Natural killer cell (primary cell): ENCODE data around the gene TCHP. TPM values are rescaled to one million over a fixed set of nuclear protein-coding genes. Genes with fewer than 3 reads are reported as not detected.

Source experiments
- ATAC-seq, 3 donors: fragments of 150-1000 bp in 2 of 3; fragments of 200-7000 bp in 1 of 3; cut with Tn5 transposase; 1 replicate in 1 of 3; 2 replicates in 2 of 3; pipeline ENCODE4 v1.10.0; 2021; ENCODE audit warnings: mild to moderate bottlenecking in 2 of 3, moderate library complexity in 2 of 3
- DNase-seq, 2 donors: peaks; one replicate each; pipeline versions ENCODE4 v3.0.0 to v3.0.0-alpha.2; 2013 to 2021; ENCODE audit warnings: mixed read lengths in 1 of 2
- H3K27ac ChIP-seq: one replicate; pipeline ENCODE4 v1.5.1; 2013; ENCODE audit warnings: mild to moderate bottlenecking, low read length
- H3K27me3 ChIP-seq: one replicate; pipeline ENCODE4 v1.6.1; 2013; ENCODE audit warnings: low read length; ENCODE audit not compliant: control insufficient read depth, insufficient read depth
- H3K36me3 ChIP-seq: one replicate; pipeline ENCODE4 v1.6.1; 2013; ENCODE audit warnings: low read length; ENCODE audit not compliant: control insufficient read depth, insufficient read depth
- H3K4me1 ChIP-seq: one replicate; pipeline ENCODE4 v1.6.1; 2013; ENCODE audit warnings: low read length; ENCODE audit not compliant: control insufficient read depth, insufficient read depth
- H3K4me3 ChIP-seq: one replicate; pipeline ENCODE4 v1.5.1; 2013; ENCODE audit warnings: low read length
- H3K9me3 ChIP-seq: one replicate; pipeline ENCODE4 v1.6.1; 2013; ENCODE audit warnings: low read length; ENCODE audit not compliant: control insufficient read depth, insufficient read depth
- H3K27ac Mint-ChIP-seq, 2 donors: one replicate each; pipeline ENCODE4 v1.8.0; 2022; ENCODE audit warnings: mild to moderate bottlenecking in 2 of 2, mixed read lengths in 2 of 2, moderate library complexity in 1 of 2
- H3K27me3 Mint-ChIP-seq, 2 donors: one replicate each; pipeline ENCODE4 v1.8.0; 2022; ENCODE audit warnings: low read depth in 2 of 2, mixed read lengths in 2 of 2
- H3K36me3 Mint-ChIP-seq: one replicate; pipeline ENCODE4 v1.8.0; 2022; ENCODE audit warnings: mixed read lengths
- H3K4me1 Mint-ChIP-seq, 2 donors: one replicate each; pipeline ENCODE4 v1.8.0; 2022; ENCODE audit warnings: mixed read lengths in 2 of 2
- H3K4me3 Mint-ChIP-seq: one replicate; pipeline ENCODE4 v1.8.0; 2022; ENCODE audit warnings: mild to moderate bottlenecking, moderate library complexity, mixed read lengths
- H3K9me3 Mint-ChIP-seq, 2 donors: one replicate each; pipeline ENCODE4 v1.8.0; 2022; ENCODE audit warnings: mixed read lengths in 2 of 2
- WGBS: methylation state at CpG from one replicate; pipeline ENCODE4 v1.1.7; 2013; ENCODE audit warnings: missing lambda C conversion rate; ENCODE audit not compliant: insufficient coverage; 5-methylcytosine and 5-hydroxymethylcytosine counted together
- intact Hi-C: fragments of 100-400 bp; cut with micrococcal nuclease; formaldehyde crosslinking; loops from one replicate; pipeline ENCODE4 v1.14.2; 2022
- total RNA-seq, 4 donors: library from RNA; stranded (reverse); fragments of 120-200 nt in 1 of 4; gene quantifications; one replicate each; pipeline versions ENCODE4 v1.2.3 to v1.2.4, GENCODE V29; 2013 to 2022
- TF ChIP-seq, protein P1 (sequence below): fragments of 200-600 bp; IDR thresholded peaks from one replicate; pipeline ENCODE4 v1.8.0; 2022; ENCODE audit warnings: antibody characterized with exemption

Gene TCHP
- total RNA-seq, 3 donors from 2014 or later (not counting 1 experiment from before 2014, with no cell fraction given): 33.7 to 42.5 (median 38.7) TPM

DNA sequence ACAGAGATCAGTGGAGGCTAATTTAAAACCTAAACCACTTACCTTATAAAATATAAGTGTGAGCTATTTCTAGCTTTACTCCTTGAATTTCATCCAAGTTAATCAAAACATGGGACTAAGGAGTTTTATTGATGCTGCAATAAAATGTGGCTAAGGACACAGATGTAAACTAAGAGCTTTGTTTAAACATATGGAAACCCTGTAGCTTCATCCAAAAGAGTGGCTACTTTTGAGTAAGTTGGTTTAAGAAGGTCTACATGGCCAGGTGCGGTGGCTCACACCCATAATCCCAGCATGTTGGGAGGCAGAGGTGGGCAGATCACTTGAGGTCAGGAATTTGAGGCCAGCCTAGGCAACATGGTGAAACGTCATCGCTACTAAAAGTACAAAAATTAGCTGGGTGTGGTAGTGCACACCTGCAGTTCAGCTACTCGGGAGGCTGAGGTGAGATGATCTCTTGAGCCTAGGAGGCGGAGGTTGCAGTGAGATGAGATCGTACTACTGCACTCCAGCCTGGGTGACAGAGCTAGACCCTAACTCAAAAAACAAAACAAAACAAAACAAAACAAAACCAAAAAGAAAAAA lies 40.4 kb downstream of the TCHP start:
- Histone ChIP-seq H3K36me3 (peaks cover 50% of the 10 kb centered on the region), H3K27me3 (no peaks in the 10 kb centered on the region), H3K27ac (no peak overlapping the region), H3K4me3 (no peak overlapping the region), H3K9me3 (no peaks in the 10 kb centered on the region), H3K4me1 (peaks cover 5% of the 10 kb centered on the region)
- peak overlapping the region; percentile 48 to 53 for H3K27ac Mint-ChIP-seq
- peaks cover 10 to 11% of the 10 kb centered on the region in 2 donors for H3K4me1 Mint-ChIP-seq
- no peaks in the 10 kb centered on the region for H3K27me3 Mint-ChIP-seq
- H3K4me3 Mint-ChIP-seq: no peak overlapping the region
- DNase-seq: no peak
- intact Hi-C loops: no loop called here
- no peaks in the 10 kb centered on the region for H3K9me3 Mint-ChIP-seq
- no peak for ATAC-seq
- TF ChIP-seq, protein P1, sequence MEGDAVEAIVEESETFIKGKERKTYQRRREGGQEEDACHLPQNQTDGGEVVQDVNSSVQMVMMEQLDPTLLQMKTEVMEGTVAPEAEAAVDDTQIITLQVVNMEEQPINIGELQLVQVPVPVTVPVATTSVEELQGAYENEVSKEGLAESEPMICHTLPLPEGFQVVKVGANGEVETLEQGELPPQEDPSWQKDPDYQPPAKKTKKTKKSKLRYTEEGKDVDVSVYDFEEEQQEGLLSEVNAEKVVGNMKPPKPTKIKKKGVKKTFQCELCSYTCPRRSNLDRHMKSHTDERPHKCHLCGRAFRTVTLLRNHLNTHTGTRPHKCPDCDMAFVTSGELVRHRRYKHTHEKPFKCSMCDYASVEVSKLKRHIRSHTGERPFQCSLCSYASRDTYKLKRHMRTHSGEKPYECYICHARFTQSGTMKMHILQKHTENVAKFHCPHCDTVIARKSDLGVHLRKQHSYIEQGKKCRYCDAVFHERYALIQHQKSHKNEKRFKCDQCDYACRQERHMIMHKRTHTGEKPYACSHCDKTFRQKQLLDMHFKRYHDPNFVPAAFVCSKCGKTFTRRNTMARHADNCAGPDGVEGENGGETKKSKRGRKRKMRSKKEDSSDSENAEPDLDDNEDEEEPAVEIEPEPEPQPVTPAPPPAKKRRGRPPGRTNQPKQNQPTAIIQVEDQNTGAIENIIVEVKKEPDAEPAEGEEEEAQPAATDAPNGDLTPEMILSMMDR: no peak
- peaks cover 8% of the 10 kb centered on the region for H3K36me3 Mint-ChIP-seq
- 94% methylated on average over 6 of the region's 6 CpGs for WGBS

DNA sequence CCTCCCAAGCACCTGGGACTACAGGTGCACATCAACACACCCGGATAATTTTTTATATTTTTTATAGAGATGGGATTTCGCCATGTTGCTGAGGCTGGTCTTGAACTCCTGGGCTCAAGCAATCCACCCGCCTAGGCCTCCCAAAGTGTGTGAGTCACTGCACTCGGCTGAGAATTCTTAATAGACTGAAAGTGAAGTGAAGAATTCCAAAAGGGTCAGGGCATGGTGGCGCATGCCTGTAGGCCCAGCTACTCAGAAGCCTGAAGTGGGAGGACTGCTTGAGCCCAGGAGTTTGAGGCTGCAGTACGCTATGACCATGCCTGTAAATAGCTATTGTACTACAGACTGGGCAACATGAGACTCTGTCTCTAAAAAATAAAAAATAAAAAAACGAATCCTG lies 43.7 kb downstream of the TCHP start:
- 97% methylated on average over 6 of the region's 7 CpGs for WGBS
- Histone ChIP-seq H3K4me1 (peaks cover 13% of the 10 kb centered on the region), H3K9me3 (no peaks in the 10 kb centered on the region), H3K27ac (no peak overlapping the region), H3K27me3 (no peaks in the 10 kb centered on the region), H3K36me3 (peaks cover 39% of the 10 kb centered on the region), H3K4me3 (no peak overlapping the region)
- intact Hi-C loops: no loop called here
- Mint-ChIP-seq H3K27me3 (no peaks in the 10 kb centered on the region), H3K4me3 (no peak overlapping the region), H3K9me3 (no peaks in the 10 kb centered on the region), H3K27ac (peak overlapping the region in 1 of 2 donors; percentile 90), H3K4me1 (peaks cover 31 to 32% of the 10 kb centered on the region in 2 donors), H3K36me3 (peaks cover 20% of the 10 kb centered on the region)
- TF ChIP-seq, protein P1: no peak
- ATAC-seq (no peak), DNase-seq (no peak)

DNA sequence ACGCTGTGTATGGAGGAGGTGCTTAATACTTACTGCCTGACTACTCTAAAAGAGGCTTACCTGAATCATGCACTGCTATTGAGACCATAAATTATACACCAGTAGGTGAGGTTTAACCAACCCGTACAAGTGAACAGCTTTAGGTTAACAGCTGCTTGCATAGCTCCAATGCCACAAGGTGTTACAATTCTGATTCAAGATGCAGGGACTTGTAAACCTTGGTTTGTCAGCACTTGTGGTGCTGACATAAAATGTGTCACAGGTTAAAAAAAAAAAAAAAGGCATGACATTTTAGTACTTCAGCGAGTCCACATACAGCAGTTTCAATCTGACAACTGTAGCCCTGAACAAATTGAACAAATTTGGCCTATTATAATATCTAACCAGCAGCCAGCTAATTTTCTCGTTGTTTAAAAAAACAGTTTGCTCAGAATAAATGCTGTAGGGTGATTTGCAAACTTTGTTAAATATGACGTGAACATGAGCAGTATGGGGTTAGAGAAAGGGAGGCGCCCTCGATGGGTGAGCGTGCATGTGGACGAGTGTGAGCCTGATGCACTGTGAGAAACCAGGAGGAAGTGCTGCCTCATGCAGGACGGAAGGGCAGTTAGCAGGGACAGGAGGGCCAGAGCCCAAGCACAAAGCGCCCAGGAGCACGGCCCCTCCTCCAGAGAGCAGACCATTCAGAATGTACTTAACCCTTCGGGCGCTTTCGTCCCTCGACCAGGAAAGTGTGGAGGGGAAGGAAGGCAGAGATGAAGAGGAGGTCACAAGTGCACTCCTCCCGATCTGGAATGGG lies 44.7 kb downstream of the TCHP start:
- Histone ChIP-seq H3K36me3 (peaks cover 42% of the 10 kb centered on the region), H3K27me3 (no peaks in the 10 kb centered on the region), H3K9me3 (no peaks in the 10 kb centered on the region), H3K27ac (peak overlapping the region; percentile 24), H3K4me1 (peaks cover 13% of the 10 kb centered on the region), H3K4me3 (no peak overlapping the region)
- ATAC-seq (peak; percentile 82 to 87 (median 86)), DNase-seq (peak in 1 of 2 donors; percentile 23)
- intact Hi-C loops: no loop called here
- no peaks in the 10 kb centered on the region for H3K9me3 Mint-ChIP-seq
- no peaks in the 10 kb centered on the region for H3K27me3 Mint-ChIP-seq
- H3K36me3 Mint-ChIP-seq: peaks cover 29% of the 10 kb centered on the region
- WGBS: 77% methylated on average over 14 of the region's 17 CpGs
- H3K4me3 Mint-ChIP-seq: peak overlapping the region; percentile 62
- TF ChIP-seq, protein P1: no peak
- H3K4me1 Mint-ChIP-seq: peaks cover 31 to 32% of the 10 kb centered on the region in 2 donors
- H3K27ac Mint-ChIP-seq: peak overlapping the region; percentile 90
